Heart left ventricle (tissue), 13 donors: ENCODE measurements around the gene MITF.

Experiments used
- CTCF ChIP-seq, 12 donors: fragments of 200-600 bp; sonication (generic) in 4 of 12; IDR thresholded peaks; one replicate each; pipeline versions ENCODE4 v1.5.0 to v1.8.0; 2018 to 2022; ENCODE audit warnings: antibody characterized with exemption in 12 of 12, mild to moderate bottlenecking in 5 of 12
- POLR2A ChIP-seq, 2 donors: fragments of 450-650 bp; IDR thresholded peaks; one replicate each; pipeline ENCODE4 v1.6.1; 2017; ENCODE audit warnings: antibody characterized with exemption in 2 of 2, mild to moderate bottlenecking in 2 of 2, moderate library complexity in 2 of 2
- donor health status: ischemic (EF 13 %, LVEDD 7.1; RV severe dilation, severe dysfunction).
- donor health status: DM: no; HTN: yes; CAD: no.
- donor health status: DM: no; HTN: no; CAD: no.
- donor health status: ischemic (EF 25% LVEDD 6.9; RV normal size, moderate dysfunction).
- donor health status: ischemic (EF 25% LVEDD 5.7; RV mildly dilated, moderate dysfunction).
- donor health status: ischemic (EF 35%, LVEDD 5.7; RV mildly dilated, moderate dysfunction).
- donor health status: nonischemic (EF 11% LVEDD 7.7; RV severe dilation, severe dysfunction).
- donor health status: DM: yes; HTN: yes; CAD: no.
- donor health status: PGD.
- donor health status: ischemic (EF 29% LVEDD 5.4; RV normal size, mild dysfunction).
- donor health status: nonischemic (EF 23%, LVEDD 6.1; RV moderate dilation, normal function).

- no peak for TF ChIP-seq CTCF (IDR thresholded peaks at IDR 0.05)
- no peak for TF ChIP-seq POLR2A (IDR thresholded peaks at IDR 0.05)
Observed at GRCh38 chr3:69823743-69824142, 84.5 kb downstream of the MITF start.
